Fibroblast of lung (primary cell): ENCODE results near the gene ZNF835. TPM values are rescaled to one million over a fixed set of nuclear protein-coding genes. Genes with fewer than 3 reads are reported as not detected.

Source experiments
- DNase-seq, 2 donors: peaks; one replicate each; pipeline versions ENCODE4 v3.0.0 to v3.0.0-alpha.2; 2010; ENCODE audit warnings: low read depth in 2 of 2
- H2AFZ ChIP-seq: 2 replicates; pipeline ENCODE4 v1.5.1; 2012; ENCODE audit warnings: low read length, control low read depth, inconsistent platforms
- H3K27ac ChIP-seq: 2 replicates; pipeline ENCODE4 v1.5.1; 2011; ENCODE audit warnings: low read length, control low read depth; ENCODE audit not compliant: insufficient read depth
- H3K27me3 ChIP-seq: 2 replicates; pipeline ENCODE4 v1.5.1; 2011; ENCODE audit warnings: mild to moderate bottlenecking, low read length; ENCODE audit not compliant: control insufficient read depth, insufficient read depth
- H3K36me3 ChIP-seq: 2 replicates; pipeline ENCODE4 v1.5.1; 2011; ENCODE audit warnings: low read length; ENCODE audit not compliant: control insufficient read depth, insufficient read depth
- H3K4me1 ChIP-seq: 2 replicates; pipeline ENCODE4 v1.5.1; 2011; ENCODE audit warnings: low read length; ENCODE audit not compliant: control insufficient read depth, insufficient read depth; ENCODE audit errors: extremely low read depth
- H3K4me2 ChIP-seq: 2 replicates; pipeline ENCODE4 v1.5.1; 2011; ENCODE audit warnings: low read length, control low read depth; ENCODE audit not compliant: insufficient read depth; ENCODE audit errors: extremely low read depth
- H3K4me3 ChIP-seq, 4 experiments: fragments of 200-600 bp in 1 of 4; sonication (generic) in 1 of 4; replicated peaks in 1 of 4; 2 replicates each; pipeline ENCODE4 v1.5.1; 2011 to 2016; ENCODE audit warnings: low read length in 4 of 4, low read depth in 3 of 4, mild to moderate bottlenecking in 3 of 4, control low read depth in 2 of 4, inconsistent platforms in 1 of 4, mixed read lengths in 1 of 4; ENCODE audit not compliant: insufficient read depth in 1 of 4; ENCODE audit errors: control extremely low read depth in 1 of 4
- H3K79me2 ChIP-seq: 2 replicates; pipeline ENCODE4 v1.5.1; 2012; ENCODE audit warnings: mild to moderate bottlenecking, low read length, inconsistent platforms; ENCODE audit not compliant: control insufficient read depth, insufficient read depth
- H3K9ac ChIP-seq: 2 replicates; pipeline ENCODE4 v1.5.1; 2011; ENCODE audit warnings: mild to moderate bottlenecking, low read length, control low read depth; ENCODE audit not compliant: insufficient read depth
- H3K9me3 ChIP-seq: 2 replicates; pipeline ENCODE4 v1.5.1; 2012; ENCODE audit warnings: low read depth, low read length; ENCODE audit not compliant: control insufficient read depth, insufficient read depth
- H4K20me1 ChIP-seq: 2 replicates; pipeline ENCODE4 v1.5.1; 2011; ENCODE audit warnings: low read length; ENCODE audit not compliant: control insufficient read depth, insufficient read depth; ENCODE audit errors: extremely low read depth
- CTCF ChIP-seq, 2 donors: IDR thresholded peaks in 1 of 2; conservative IDR thresholded peaks in 1 of 2; 1 replicate in 1 of 2; 2 replicates in 1 of 2; pipeline ENCODE4 v1.5.1; 2011 to 2012; ENCODE audit warnings: low read length in 2 of 2, control low read depth in 1 of 2, inconsistent platforms in 1 of 2, low read depth in 1 of 2, mild to moderate bottlenecking in 1 of 2
- EZH2 ChIP-seq: IDR thresholded peaks from 2 replicates; pipeline ENCODE4 v1.5.1; 2012; ENCODE audit warnings: low read length, control low read depth, mild to moderate bottlenecking; ENCODE audit errors: missing control alignments
- polyA plus RNA-seq, 2 donors: library from polyadenylated mRNA; depleted of rRNA in 1 of 2; stranded (reverse) in 1 of 2; unstranded in 1 of 2; fragments of >200 nt; gene quantifications; 2 replicates each; pipeline ENCODE4 v1.2.1, GENCODE V29; 2011 to 2012; ENCODE audit warnings: missing spikeins in 1 of 2
- total RNA-seq: library from RNA; depleted of rRNA; stranded (reverse); fragments of >200 nt; gene quantifications from 2 replicates; pipeline ENCODE4 v1.2.1, GENCODE V29; 2014

Gene ZNF835
- total and polyA plus RNA-seq, 2 donors (not counting 1 experiment from before 2014, with no cell fraction given): 3.6 TPM; not detected in 1

- no peaks in the 10 kb centered on the region for H4K20me1 ChIP-seq
- H3K4me2 ChIP-seq: no peak overlapping the region
- H2AFZ ChIP-seq: no peak overlapping the region
- DNase-seq: no peak
- H3K79me2 ChIP-seq: no peaks in the 10 kb centered on the region
- H3K9ac ChIP-seq: no peak overlapping the region
- H3K36me3 ChIP-seq: no peaks in the 10 kb centered on the region
- no peaks in the 10 kb centered on the region for H3K27me3 ChIP-seq
- H3K9me3 ChIP-seq: no peaks in the 10 kb centered on the region
- no peak overlapping the region for H3K27ac ChIP-seq
- H3K4me3 ChIP-seq: no peak overlapping the region
- no peaks in the 10 kb centered on the region for H3K4me1 ChIP-seq
- TF ChIP-seq CTCF (conservative IDR thresholded peaks at IDR 0.05 in 1 of 2, IDR thresholded peaks at IDR 0.05 in 1 of 2; ENCODE audit: low read depth in 1 of 2, low read length in 2 of 2) (no peak), EZH2 (no peak)
Measured at GRCh38 chr19:56613639-56614038, 57.9 kb downstream of the ZNF835 start.

- no peak overlapping the region for H3K4me3 ChIP-seq
- no peaks in the 10 kb centered on the region for H3K36me3 ChIP-seq
- H3K4me2 ChIP-seq: no peak overlapping the region
- H3K9me3 ChIP-seq: no peaks in the 10 kb centered on the region
- no peak overlapping the region for H3K9ac ChIP-seq
- no peak overlapping the region for H2AFZ ChIP-seq
- no peaks in the 10 kb centered on the region for H3K27me3 ChIP-seq
- no peak for DNase-seq
- no peaks in the 10 kb centered on the region for H3K4me1 ChIP-seq
- H3K79me2 ChIP-seq: no peaks in the 10 kb centered on the region
- no peak for TF ChIP-seq CTCF (conservative IDR thresholded peaks at IDR 0.05 in 1 of 2, IDR thresholded peaks at IDR 0.05 in 1 of 2; ENCODE audit: low read depth in 1 of 2, low read length in 2 of 2)
- TF ChIP-seq EZH2: no peak
- no peaks in the 10 kb centered on the region for H4K20me1 ChIP-seq
- no peak overlapping the region for H3K27ac ChIP-seq
Measured at GRCh38 chr19:56612737-56613136, 58.8 kb downstream of the ZNF835 start.

Other genes starting within 250 kb of the ZNF835 start
- 6.4 and 6.6 TPM in 2 replicates for gene ZNF667, start 194.4 kb downstream of the ZNF835 start, total RNA-seq
- gene ZNF667, start 194.4 kb downstream of the ZNF835 start, polyA plus RNA-seq: 1.3 and 2.0 TPM in 2 replicates
- gene ZNF471, start 163.9 kb downstream of the ZNF835 start, total RNA-seq: 4.4 and 9.2 TPM in 2 replicates
- 1.7 and 2.4 TPM in 2 replicates for gene ZNF471, start 163.9 kb downstream of the ZNF835 start, polyA plus RNA-seq
- 8.0 and 14.9 TPM in 2 replicates for gene ZFP28, start 132.8 kb downstream of the ZNF835 start, total RNA-seq
- gene ZFP28, start 132.8 kb downstream of the ZNF835 start, polyA plus RNA-seq: 6.1 and 7.5 TPM in 2 replicates
- gene ZNF470, start 104.3 kb downstream of the ZNF835 start, total RNA-seq: 6.9 and 7.3 TPM in 2 replicates
- 2.0 and 3.0 TPM in 2 replicates for gene ZNF470, start 104.3 kb downstream of the ZNF835 start, polyA plus RNA-seq
- gene ZNF71, start 76.5 kb downstream of the ZNF835 start, total RNA-seq: 7.7 and 9.2 TPM in 2 replicates
- gene ZNF71, start 76.5 kb downstream of the ZNF835 start, polyA plus RNA-seq: 4.3 and 4.5 TPM in 2 replicates
- gene SMIM17, start 28.6 kb downstream of the ZNF835 start, total RNA-seq: under 0.01 and 0.33 TPM in 2 replicates
- gene SMIM17, start 28.6 kb downstream of the ZNF835 start, polyA plus RNA-seq: 0.09 and 0.43 TPM in 2 replicates
- 3.9 and 5.6 TPM in 2 replicates for gene PEG3, start 169.0 kb upstream of the ZNF835 start, total RNA-seq
- gene PEG3, start 169.0 kb upstream of the ZNF835 start, polyA plus RNA-seq: 0.06 and 0.22 TPM in 2 replicates
- under 0.01 TPM in 1 of 2 replicates, not detected in the other for gene ZIM2, start 169.0 kb upstream of the ZNF835 start, total RNA-seq
- not detected in 2 replicates for gene ZIM2, start 169.0 kb upstream of the ZNF835 start, polyA plus RNA-seq